Measurements from ENCODE around the gene STAG1. TPM values are rescaled to one million over a fixed set of nuclear protein-coding genes. Genes with fewer than 3 reads are reported as not detected.

Gene STAG1
- total RNA-seq, 2 donors from 2014 or later = 26.8 to 29.8 TPM

DNA sequence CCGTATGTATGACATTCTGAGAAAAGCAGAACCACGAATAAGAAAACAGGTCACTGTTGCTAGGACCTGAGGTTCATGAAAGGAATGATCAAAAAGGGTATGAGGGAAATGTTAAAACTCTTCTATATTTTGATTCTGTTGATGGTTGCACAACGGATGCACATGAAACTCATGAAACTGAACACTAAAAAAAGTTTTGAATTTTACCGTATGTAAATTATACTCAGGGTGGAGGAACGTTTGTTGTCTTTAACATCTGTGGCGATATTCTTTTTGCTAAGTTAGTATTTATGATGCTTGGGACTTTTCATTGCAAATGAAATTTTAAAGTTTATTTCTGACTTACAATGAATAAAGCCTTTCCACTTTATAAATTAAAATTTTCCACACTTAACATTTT, 55.4 kb downstream of the STAG1 start:
- Histone ChIP-seq H3K4me1 (ENCODE audit: control insufficient read depth, insufficient read depth, low read length) (no peaks in the 10 kb centered on the region), H3K9ac (ENCODE audit: extremely low read depth, low read length, poor library complexity, severe bottlenecking) (no peak overlapping the region), H3K9me3 (ENCODE audit: control insufficient read depth, low read length) (peaks cover 55% of the 10 kb centered on the region), H3K36me3 (ENCODE audit: control insufficient read depth, insufficient read depth, low read length) (peaks cover 17% of the 10 kb centered on the region), H3K27me3 (ENCODE audit: control insufficient read depth, insufficient read depth, low read length, poor library complexity, severe bottlenecking) (no peaks in the 10 kb centered on the region), H3K27ac (ENCODE audit: low read depth, low read length) (no peak overlapping the region), H3K4me3 (ENCODE audit: low read length) (peak overlapping the region; percentile 63)
- DNase-seq = no peak
- WGBS, 2 experiments (ENCODE audit: insufficient coverage in 1 of 2, insufficient read length in 1 of 2) = 91 to 98% methylated on average over 5 to 6 of the region's 6 CpGs
- H3K36me3 Mint-ChIP-seq (ENCODE audit: low read depth) = peaks cover 50% of the 10 kb centered on the region
- no peak overlapping the region for H3K4me3 Mint-ChIP-seq
- H3K4me1 Mint-ChIP-seq = peaks cover 11% of the 10 kb centered on the region
- no peak for TF ChIP-seq CTCF (conservative IDR thresholded peaks at IDR 0.05)
- peaks cover 46% of the 10 kb centered on the region for H3K9me3 Mint-ChIP-seq
- H3K27ac Mint-ChIP-seq = no peak overlapping the region
- no peaks in the 10 kb centered on the region for H3K27me3 Mint-ChIP-seq (ENCODE audit: insufficient read depth)

DNA sequence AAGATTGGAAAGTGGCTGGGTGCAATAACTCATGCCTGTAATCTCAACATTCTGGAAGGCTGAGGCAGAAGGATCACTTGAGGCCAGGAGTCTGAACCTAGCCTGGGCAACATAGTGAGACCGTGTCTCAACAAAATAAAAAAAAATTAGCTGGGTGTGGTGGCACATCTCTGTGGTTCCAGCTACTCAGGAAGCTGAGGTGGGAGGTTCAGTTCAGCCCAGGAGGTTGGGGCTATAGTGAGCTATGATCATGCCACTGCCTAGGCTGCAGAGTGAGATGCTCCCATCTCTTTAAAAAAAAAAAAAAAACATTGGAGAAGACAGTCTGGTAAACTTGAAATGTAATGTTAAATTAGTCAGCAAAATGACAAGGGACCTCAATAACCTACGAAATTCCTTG, 57.9 kb downstream of the STAG1 start:
- no peak overlapping the region for H3K27ac Mint-ChIP-seq
- H3K27ac ChIP-seq (ENCODE audit: low read depth, low read length) = no peak overlapping the region
- no peaks in the 10 kb centered on the region for H3K27me3 ChIP-seq (ENCODE audit: control insufficient read depth, insufficient read depth, low read length, poor library complexity, severe bottlenecking)
- H3K9ac ChIP-seq (ENCODE audit: extremely low read depth, low read length, poor library complexity, severe bottlenecking) = no peak overlapping the region
- H3K4me3 ChIP-seq (ENCODE audit: low read length) = peak overlapping the region; percentile 63
- peaks cover 5% of the 10 kb centered on the region for H3K4me1 Mint-ChIP-seq
- peaks cover 17% of the 10 kb centered on the region for H3K36me3 ChIP-seq (ENCODE audit: control insufficient read depth, insufficient read depth, low read length)
- no peaks in the 10 kb centered on the region for H3K27me3 Mint-ChIP-seq (ENCODE audit: insufficient read depth)
- H3K9me3 ChIP-seq (ENCODE audit: control insufficient read depth, low read length) = peaks cover 61% of the 10 kb centered on the region
- H3K4me1 ChIP-seq (ENCODE audit: control insufficient read depth, insufficient read depth, low read length) = no peaks in the 10 kb centered on the region
- H3K4me3 Mint-ChIP-seq = no peak overlapping the region
- DNase-seq = no peak
- peaks cover 49% of the 10 kb centered on the region for H3K36me3 Mint-ChIP-seq (ENCODE audit: low read depth)
- peaks cover 49% of the 10 kb centered on the region for H3K9me3 Mint-ChIP-seq
- no peak for TF ChIP-seq CTCF (conservative IDR thresholded peaks at IDR 0.05)
- 79 to 93% methylated on average over 2 of the region's 2 CpGs for WGBS, 2 experiments (ENCODE audit: insufficient coverage in 1 of 2, insufficient read length in 1 of 2)

DNA sequence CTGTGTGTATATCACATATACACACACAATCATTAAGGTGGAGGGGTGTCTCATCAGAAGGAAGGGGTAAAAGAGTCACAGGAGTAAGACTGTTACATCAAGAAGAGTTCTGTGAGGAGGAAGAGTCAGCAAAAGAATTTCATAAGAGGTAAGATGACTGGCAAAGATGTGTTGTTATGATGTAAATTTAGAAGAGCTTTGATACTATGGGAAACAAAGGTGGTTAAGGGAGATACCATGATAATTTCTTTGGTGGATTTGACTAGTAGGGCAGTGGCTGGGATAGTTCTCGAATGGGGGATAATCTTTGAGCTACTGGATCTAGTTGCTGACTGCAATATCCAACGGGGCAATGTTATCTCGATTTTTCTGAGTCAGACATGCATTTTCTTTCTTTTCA, 61.6 kb downstream of the STAG1 start:
- H3K36me3 ChIP-seq (ENCODE audit: control insufficient read depth, insufficient read depth, low read length) = peaks cover 10% of the 10 kb centered on the region
- peaks cover 34% of the 10 kb centered on the region for H3K36me3 Mint-ChIP-seq (ENCODE audit: low read depth)
- no peak overlapping the region for H3K27ac ChIP-seq (ENCODE audit: low read depth, low read length)
- no peak for DNase-seq
- H3K4me1 Mint-ChIP-seq = no peaks in the 10 kb centered on the region
- no peak overlapping the region for H3K4me3 Mint-ChIP-seq
- no peak overlapping the region for H3K27ac Mint-ChIP-seq
- no peak for TF ChIP-seq CTCF (conservative IDR thresholded peaks at IDR 0.05)
- H3K4me1 ChIP-seq (ENCODE audit: control insufficient read depth, insufficient read depth, low read length) = no peaks in the 10 kb centered on the region
- H3K9ac ChIP-seq (ENCODE audit: extremely low read depth, low read length, poor library complexity, severe bottlenecking) = no peak overlapping the region
- peaks cover 37% of the 10 kb centered on the region for H3K9me3 Mint-ChIP-seq
- WGBS, 2 experiments (ENCODE audit: insufficient coverage in 1 of 2, insufficient read length in 1 of 2) = 93 to 96% methylated on average over 2 to 3 of the region's 3 CpGs
- no peaks in the 10 kb centered on the region for H3K27me3 ChIP-seq (ENCODE audit: control insufficient read depth, insufficient read depth, low read length, poor library complexity, severe bottlenecking)
- H3K9me3 ChIP-seq (ENCODE audit: control insufficient read depth, low read length) = peaks cover 43% of the 10 kb centered on the region
- no peak overlapping the region for H3K4me3 ChIP-seq (ENCODE audit: low read length)
- H3K27me3 Mint-ChIP-seq (ENCODE audit: insufficient read depth) = no peaks in the 10 kb centered on the region

All from endodermal cell (in vitro differentiated cells).